Fibroblast of pulmonary artery (primary cell): ENCODE data around the gene MAP7.

ENCODE experiments used
- DNase-seq: peaks from one replicate; pipeline ENCODE4 v3.0.0-alpha.2; 2010; ENCODE audit warnings: low read depth
- H3K4me3 ChIP-seq: replicated peaks from 2 replicates; pipeline ENCODE4 v1.5.1; 2011; ENCODE audit warnings: low read depth, mild to moderate bottlenecking, control low read depth, low read length, moderate library complexity
- CTCF ChIP-seq: IDR thresholded peaks from 2 replicates; pipeline ENCODE4 v1.5.1; 2011; ENCODE audit warnings: mild to moderate bottlenecking, control low read depth, low read length, inconsistent platforms; ENCODE audit errors: missing control alignments

The MAP7 gene

GRCh38 chr6:136550330-136551071 lies at the start of gene MAP7:
MAP7 (minus strand) TSS chr6:136550422; CDS start chr6:136550408, 14 bp downstream.
- DNase-seq = no peak
- TF ChIP-seq CTCF = peak; percentile 7
- H3K4me3 ChIP-seq = peak within 1 kb of the TSS; percentile 54

GRCh38 chr6:136599329-136600011 lies 49.2 kb upstream of the MAP7 start:
- TF ChIP-seq CTCF = no peak
- no peak overlapping the region for H3K4me3 ChIP-seq
- no peak for DNase-seq

GRCh38 chr6:136598048-136598447 lies 47.8 kb upstream of the MAP7 start:
- DNase-seq = no peak
- no peak overlapping the region for H3K4me3 ChIP-seq
- no peak for TF ChIP-seq CTCF

- H3K4me3 ChIP-seq = no peak overlapping the region
- no peak for DNase-seq
- no peak for TF ChIP-seq CTCF
These were observed 44.4 kb upstream of the MAP7 start for GRCh38 chr6:136594671-136595070.

- DNase-seq = peak; percentile 99
- TF ChIP-seq CTCF = no peak
- H3K4me3 ChIP-seq = no peak overlapping the region
These were observed 43.7 kb upstream of the MAP7 start for GRCh38 chr6:136593748-136594490.

- peak; percentile 78 for DNase-seq
- no peak for TF ChIP-seq CTCF
- H3K4me3 ChIP-seq = no peak overlapping the region
These were observed 42.9 kb upstream of the MAP7 start for GRCh38 chr6:136592930-136593673.
